ENCODE results near the gene CASR.
"Not testable (repeated sequence)": the region's sequence is repeated elsewhere in the genome, so short reads cannot be mapped to it uniquely, and the experiment has no call there.

CASR gene

DNA sequence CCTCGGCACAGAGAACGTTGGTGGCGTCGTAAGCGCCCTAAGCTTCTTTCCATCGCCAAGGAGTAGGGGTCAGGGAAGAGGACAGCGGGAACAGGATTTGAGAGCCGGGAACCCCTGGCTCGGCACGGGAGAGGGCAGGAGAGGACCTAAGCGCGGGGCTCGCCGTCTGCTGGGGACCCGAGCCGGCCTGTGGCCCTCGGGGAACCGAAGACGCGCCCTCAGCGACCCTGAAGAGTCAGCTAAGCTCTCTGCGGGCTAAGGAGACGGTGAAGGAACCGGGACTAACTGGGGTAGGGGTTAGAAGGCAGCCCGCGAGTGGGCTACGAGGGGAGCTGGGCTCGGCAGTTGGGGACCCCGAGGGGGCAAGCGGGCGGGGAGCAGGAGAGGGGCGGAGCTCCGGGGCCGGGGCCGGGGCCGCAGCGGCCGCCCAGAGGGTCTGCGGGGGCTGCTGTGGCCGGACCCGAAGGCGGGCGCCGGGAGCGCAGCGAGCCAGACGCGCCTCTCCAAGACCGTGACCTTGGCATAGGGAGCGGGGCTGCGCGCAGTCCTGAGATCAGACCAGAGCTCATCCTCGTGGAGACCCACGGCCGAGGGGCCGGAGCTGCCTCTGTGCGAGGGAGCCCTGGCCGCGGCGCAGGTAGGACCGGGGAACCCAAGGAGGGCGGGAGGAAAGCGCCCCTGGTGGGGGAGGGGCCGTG is 574 bp downstream of the CASR start:
- Histone ChIP-seq H3K9me3 (ENCODE audit: control insufficient read depth, low read length) (no peaks in the 10 kb centered on the region), H3K27me3 (replicated peaks; ENCODE audit: control insufficient read depth, insufficient read depth, low read length) (peaks cover 25% of the 10 kb centered on the region), H3K4me1 (ENCODE audit: control insufficient read depth, insufficient read depth, low read length) (no peaks in the 10 kb centered on the region), H3K9ac (ENCODE audit: low read length) (no peak overlapping the region), H3K4me3 (ENCODE audit: low read length) (peak overlapping the region; percentile 41), H3K36me3 (ENCODE audit: control insufficient read depth, insufficient read depth, low read length, severe bottlenecking) (no peaks in the 10 kb centered on the region)
- DNase-seq (ENCODE audit: low read depth) = no peak

GRCh38 chr3:122184591-122184929 is 1.1 kb downstream of the CASR start:
- Histone ChIP-seq H3K36me3 (ENCODE audit: control insufficient read depth, insufficient read depth, low read length, severe bottlenecking) (no peaks in the 10 kb centered on the region), H3K27me3 (replicated peaks; ENCODE audit: control insufficient read depth, insufficient read depth, low read length) (peaks cover 25% of the 10 kb centered on the region), H3K9ac (ENCODE audit: low read length) (no peak overlapping the region), H3K9me3 (ENCODE audit: control insufficient read depth, low read length) (no peaks in the 10 kb centered on the region), H3K4me1 (ENCODE audit: control insufficient read depth, insufficient read depth, low read length) (no peaks in the 10 kb centered on the region), H3K4me3 (ENCODE audit: low read length) (no peak overlapping the region)
- DNase-seq (ENCODE audit: low read depth) = no peak

GRCh38 chr3:122186372-122186771 is 2.9 kb downstream of the CASR start:
- H3K9me3 ChIP-seq (ENCODE audit: control insufficient read depth, low read length) = no peaks in the 10 kb centered on the region
- H3K36me3 ChIP-seq (ENCODE audit: control insufficient read depth, insufficient read depth, low read length, severe bottlenecking) = no peaks in the 10 kb centered on the region
- DNase-seq (ENCODE audit: low read depth) = no peak
- H3K27me3 ChIP-seq (replicated peaks; ENCODE audit: control insufficient read depth, insufficient read depth, low read length) = peaks cover 25% of the 10 kb centered on the region
- no peak overlapping the region for H3K9ac ChIP-seq (ENCODE audit: low read length)
- H3K4me3 ChIP-seq (ENCODE audit: low read length) = no peak overlapping the region
- no peaks in the 10 kb centered on the region for H3K4me1 ChIP-seq (ENCODE audit: control insufficient read depth, insufficient read depth, low read length)

- H3K36me3 ChIP-seq (ENCODE audit: control insufficient read depth, insufficient read depth, low read length, severe bottlenecking) = no peaks in the 10 kb centered on the region
- H3K9ac ChIP-seq (ENCODE audit: low read length) = no peak overlapping the region
- no peaks in the 10 kb centered on the region for H3K4me1 ChIP-seq (ENCODE audit: control insufficient read depth, insufficient read depth, low read length)
- no peaks in the 10 kb centered on the region for H3K9me3 ChIP-seq (ENCODE audit: control insufficient read depth, low read length)
- peaks cover 18% of the 10 kb centered on the region for H3K27me3 ChIP-seq (replicated peaks; ENCODE audit: control insufficient read depth, insufficient read depth, low read length)
- DNase-seq (ENCODE audit: low read depth) = no peak
- H3K4me3 ChIP-seq (ENCODE audit: low read length) = no peak overlapping the region
Measured at GRCh38 chr3:122188737-122189136, 5.3 kb downstream of the CASR start.

GRCh38 chr3:122189357-122189756 is 5.9 kb downstream of the CASR start:
- no peaks in the 10 kb centered on the region for H3K36me3 ChIP-seq (ENCODE audit: control insufficient read depth, insufficient read depth, low read length, severe bottlenecking)

DNA sequence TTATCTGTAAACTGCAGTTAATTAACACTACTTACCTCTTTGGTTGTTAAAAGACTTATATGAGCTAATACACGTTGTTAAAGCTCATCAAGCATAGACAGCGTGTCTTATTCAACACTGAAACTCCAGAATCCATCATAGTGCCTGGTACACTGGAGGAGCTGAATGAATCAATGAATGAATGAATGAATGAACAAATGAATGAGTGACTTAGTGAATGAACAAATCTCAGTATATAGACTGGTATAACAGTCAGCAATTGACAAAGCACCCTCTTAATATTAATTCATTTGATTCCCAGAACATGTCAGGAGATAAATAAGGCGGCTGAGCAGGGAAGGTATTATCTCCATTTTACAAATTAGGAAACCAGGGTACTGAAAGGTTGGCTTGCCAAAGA is 7.1 kb downstream of the CASR start:
- no peak for DNase-seq (ENCODE audit: low read depth)
- Histone ChIP-seq H3K4me3 (ENCODE audit: low read length) (no peak overlapping the region), H3K27me3 (replicated peaks; ENCODE audit: control insufficient read depth, insufficient read depth, low read length) (peaks cover 6% of the 10 kb centered on the region), H3K36me3 (ENCODE audit: control insufficient read depth, insufficient read depth, low read length, severe bottlenecking) (no peaks in the 10 kb centered on the region), H3K9ac (ENCODE audit: low read length) (no peak overlapping the region), H3K9me3 (ENCODE audit: control insufficient read depth, low read length) (no peaks in the 10 kb centered on the region), H3K4me1 (ENCODE audit: control insufficient read depth, insufficient read depth, low read length) (no peaks in the 10 kb centered on the region)

More at GRCh38 chr3:122189357-122189756, 5.9 kb downstream of the CASR start:
- no peaks in the 10 kb centered on the region for H3K4me1 ChIP-seq (ENCODE audit: control insufficient read depth, insufficient read depth, low read length)
- H3K9me3 ChIP-seq (ENCODE audit: control insufficient read depth, low read length) = no peaks in the 10 kb centered on the region
- no peak for DNase-seq (ENCODE audit: low read depth)
- peaks cover 16% of the 10 kb centered on the region for H3K27me3 ChIP-seq (replicated peaks; ENCODE audit: control insufficient read depth, insufficient read depth, low read length)
- no peak overlapping the region for H3K9ac ChIP-seq (ENCODE audit: low read length)
- no peak overlapping the region for H3K4me3 ChIP-seq (ENCODE audit: low read length)

DNA sequence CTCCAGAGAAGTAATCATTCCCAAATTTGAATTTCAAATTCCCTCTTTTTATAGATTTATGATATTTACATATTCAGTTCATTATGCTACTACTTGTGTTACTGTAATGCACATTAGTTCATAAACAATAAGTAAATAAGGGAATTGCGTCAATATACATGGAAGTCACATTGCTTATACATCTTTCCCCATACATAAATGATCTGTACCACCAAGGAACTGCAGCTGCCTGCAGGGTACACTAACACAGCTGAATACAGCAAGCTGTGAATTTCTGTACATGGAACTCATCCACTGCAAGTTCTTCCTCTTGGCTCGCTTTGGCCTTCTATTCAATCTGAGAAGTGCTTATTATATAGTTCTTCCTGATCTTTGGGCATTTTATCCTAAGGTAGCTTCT is 15.5 kb downstream of the CASR start:
- H3K36me3 ChIP-seq (ENCODE audit: control insufficient read depth, insufficient read depth, low read length, severe bottlenecking) = no peaks in the 10 kb centered on the region
- H3K4me3 ChIP-seq (ENCODE audit: low read length) = no peak overlapping the region
- DNase-seq (ENCODE audit: low read depth) = no peak
- H3K9me3 ChIP-seq (ENCODE audit: control insufficient read depth, low read length) = no peaks in the 10 kb centered on the region
- no peaks in the 10 kb centered on the region for H3K4me1 ChIP-seq (ENCODE audit: control insufficient read depth, insufficient read depth, low read length)
- H3K27me3 ChIP-seq (replicated peaks; ENCODE audit: control insufficient read depth, insufficient read depth, low read length) = no peaks in the 10 kb centered on the region
- H3K9ac ChIP-seq (ENCODE audit: low read length) = no peak overlapping the region

DNA sequence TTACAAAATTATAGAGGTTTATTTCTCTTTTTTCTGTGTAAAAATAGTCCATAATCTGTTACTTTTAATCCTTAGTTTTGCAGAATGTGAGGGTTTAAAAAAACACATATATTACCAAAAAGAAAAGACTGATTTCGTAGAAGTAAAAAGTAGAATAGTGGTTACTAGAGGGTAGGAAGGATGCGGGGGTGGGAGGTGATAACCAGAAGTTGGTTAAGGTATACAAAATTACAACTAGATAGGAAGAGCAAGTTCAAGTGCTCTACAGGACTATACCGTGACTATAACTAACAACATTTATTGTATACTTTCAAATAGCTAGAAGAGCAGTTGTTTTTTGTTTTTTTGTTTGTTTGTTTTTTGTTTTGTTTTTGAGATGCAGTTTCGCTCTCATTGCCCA is 16.1 kb downstream of the CASR start:
- Histone ChIP-seq H3K4me3 (ENCODE audit: low read length) (no peak overlapping the region), H3K9me3 (ENCODE audit: control insufficient read depth, low read length) (no peaks in the 10 kb centered on the region), H3K9ac (ENCODE audit: low read length) (no peak overlapping the region), H3K4me1 (ENCODE audit: control insufficient read depth, insufficient read depth, low read length) (no peaks in the 10 kb centered on the region), H3K36me3 (ENCODE audit: control insufficient read depth, insufficient read depth, low read length, severe bottlenecking) (no peaks in the 10 kb centered on the region), H3K27me3 (replicated peaks; ENCODE audit: control insufficient read depth, insufficient read depth, low read length) (no peaks in the 10 kb centered on the region)
- no peak for DNase-seq (ENCODE audit: low read depth)

DNA sequence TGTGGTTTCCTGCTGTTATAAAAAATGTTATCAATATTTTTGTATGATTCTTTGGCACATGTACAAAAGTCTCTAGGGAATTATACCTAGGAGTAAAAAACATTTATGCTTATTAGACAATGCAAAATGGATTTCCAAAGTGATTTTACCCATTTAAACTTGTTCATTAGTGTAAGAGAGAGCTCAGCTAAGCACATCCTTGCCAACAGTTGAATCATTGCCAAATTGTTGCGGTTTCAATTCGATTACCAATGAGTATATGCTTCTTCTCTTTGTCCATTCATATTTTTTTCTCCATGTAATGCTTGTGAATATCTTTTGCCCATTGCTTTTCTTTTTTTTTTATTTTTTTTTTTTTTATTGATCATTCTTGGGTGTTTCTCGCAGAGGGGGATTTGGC is 17.2 kb downstream of the CASR start:
- DNase-seq (ENCODE audit: low read depth) = no peak
- Histone ChIP-seq H3K27me3 (replicated peaks; ENCODE audit: control insufficient read depth, insufficient read depth, low read length) (no peaks in the 10 kb centered on the region), H3K9ac (ENCODE audit: low read length) (no peak overlapping the region), H3K4me3 (ENCODE audit: low read length) (no peak overlapping the region), H3K9me3 (ENCODE audit: control insufficient read depth, low read length) (no peaks in the 10 kb centered on the region), H3K36me3 (ENCODE audit: control insufficient read depth, insufficient read depth, low read length, severe bottlenecking) (no peaks in the 10 kb centered on the region), H3K4me1 (ENCODE audit: control insufficient read depth, insufficient read depth, low read length) (no peaks in the 10 kb centered on the region)

- H3K9me3 ChIP-seq (ENCODE audit: control insufficient read depth, low read length); H3K27me3 ChIP-seq (replicated peaks; ENCODE audit: control insufficient read depth, insufficient read depth, low read length); H3K36me3 ChIP-seq (ENCODE audit: control insufficient read depth, insufficient read depth, low read length, severe bottlenecking); H3K9ac ChIP-seq (ENCODE audit: low read length); H3K4me1 ChIP-seq (ENCODE audit: control insufficient read depth, insufficient read depth, low read length); H3K4me3 ChIP-seq (ENCODE audit: low read length); DNase-seq (ENCODE audit: low read depth): not testable (repeated sequence)
Measured at GRCh38 chr3:122201476-122201875, 18.0 kb downstream of the CASR start.

DNA sequence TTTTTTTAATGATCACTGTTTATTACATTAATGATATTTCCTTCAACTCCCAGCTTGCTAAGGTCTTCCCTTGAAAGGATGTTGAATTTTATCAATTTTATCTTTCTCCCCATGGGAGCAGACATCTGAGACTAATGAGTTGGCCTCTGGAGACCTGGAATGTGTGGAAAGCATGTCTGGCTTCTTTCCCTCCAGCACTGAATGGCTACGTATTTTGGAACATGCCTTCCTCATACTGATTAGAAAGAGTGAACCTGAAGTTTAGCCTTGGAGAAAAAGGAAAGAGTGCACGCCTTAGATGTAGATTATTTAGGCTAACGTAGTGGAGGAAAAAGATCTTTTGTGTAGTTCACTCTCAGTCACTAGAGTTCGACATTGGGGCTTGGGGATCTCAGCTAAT is 25.1 kb downstream of the CASR start:
- H3K36me3 ChIP-seq (ENCODE audit: control insufficient read depth, insufficient read depth, low read length, severe bottlenecking) = no peaks in the 10 kb centered on the region
- no peaks in the 10 kb centered on the region for H3K4me1 ChIP-seq (ENCODE audit: control insufficient read depth, insufficient read depth, low read length)
- H3K9ac ChIP-seq (ENCODE audit: low read length) = no peak overlapping the region
- no peaks in the 10 kb centered on the region for H3K27me3 ChIP-seq (replicated peaks; ENCODE audit: control insufficient read depth, insufficient read depth, low read length)
- no peaks in the 10 kb centered on the region for H3K9me3 ChIP-seq (ENCODE audit: control insufficient read depth, low read length)
- H3K4me3 ChIP-seq (ENCODE audit: low read length) = no peak overlapping the region
- no peak for DNase-seq (ENCODE audit: low read depth)

DNA sequence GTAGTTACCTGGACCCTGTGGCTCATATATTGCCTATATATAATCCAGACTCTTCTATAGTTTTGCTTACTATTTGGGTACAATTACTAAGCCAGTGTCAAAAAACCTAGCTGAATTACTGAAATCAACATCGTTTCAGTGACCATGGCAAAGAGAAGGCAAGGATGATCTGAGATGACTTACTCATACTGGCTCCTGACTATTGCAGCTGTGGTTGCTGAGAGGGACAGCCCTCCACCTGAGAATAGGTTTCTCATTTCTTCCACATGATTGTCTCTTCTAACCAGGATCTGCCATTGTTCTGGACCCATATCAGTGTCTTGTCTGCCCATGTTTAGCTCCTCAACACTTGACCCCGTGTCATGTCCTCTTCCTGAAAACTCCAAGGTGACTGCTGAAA is 30.2 kb downstream of the CASR start:
- no peaks in the 10 kb centered on the region for H3K4me1 ChIP-seq (ENCODE audit: control insufficient read depth, insufficient read depth, low read length)
- no peaks in the 10 kb centered on the region for H3K9me3 ChIP-seq (ENCODE audit: control insufficient read depth, low read length)
- H3K36me3 ChIP-seq (ENCODE audit: control insufficient read depth, insufficient read depth, low read length, severe bottlenecking) = no peaks in the 10 kb centered on the region
- no peak overlapping the region for H3K9ac ChIP-seq (ENCODE audit: low read length)
- H3K27me3 ChIP-seq (replicated peaks; ENCODE audit: control insufficient read depth, insufficient read depth, low read length) = peaks cover 1% of the 10 kb centered on the region
- H3K4me3 ChIP-seq (ENCODE audit: low read length) = no peak overlapping the region
- DNase-seq (ENCODE audit: low read depth) = no peak
